Left ventricle myocardium inferior (tissue), 1 donor: ENCODE measurements around the gene MKLN1. TPM values are rescaled to one million over a fixed set of nuclear protein-coding genes. Genes with fewer than 3 reads are reported as not detected.

Source experiments
- DNase-seq: peaks from one replicate; pipeline ENCODE4 v3.0.0-alpha.2; 2020
- H3K27ac ChIP-seq: fragments of 200-600 bp; replicated peaks from 2 replicates; pipeline ENCODE4 v1.8.0; 2021
- H3K27me3 ChIP-seq: fragments of 200-600 bp; 2 replicates; pipeline ENCODE4 v1.8.0; 2021; ENCODE audit warnings: low read depth
- H3K36me3 ChIP-seq: fragments of 200-600 bp; 2 replicates; pipeline ENCODE4 v1.8.0; 2021
- H3K4me1 ChIP-seq: fragments of 200-600 bp; 2 replicates; pipeline ENCODE4 v1.8.0; 2021
- H3K4me3 ChIP-seq: fragments of 200-600 bp; 2 replicates; pipeline ENCODE4 v1.8.0; 2021; ENCODE audit warnings: mild to moderate bottlenecking, moderate library complexity
- H3K9me3 ChIP-seq: fragments of 200-600 bp; replicated peaks from 2 replicates; pipeline ENCODE4 v1.8.0; 2021
- CTCF ChIP-seq: fragments of 200-600 bp; IDR thresholded peaks from 2 replicates; pipeline ENCODE4 v1.8.0; 2021; ENCODE audit warnings: antibody characterized with exemption, mild to moderate bottlenecking, borderline replicate concordance
- intact Hi-C: fragments of 100-400 bp; cut with micrococcal nuclease; formaldehyde crosslinking; loops from one replicate; pipeline ENCODE4 v1.11.0; 2022
- total RNA-seq: library from RNA; stranded (reverse); fragmentation: NEBNext Ultra II Directional; extraction: Animal tissue kit (Norgen Biotek cat#: 25700); gene quantifications from one replicate; pipeline ENCODE4 v1.2.1, GENCODE V29; 2021
- donor health status: DM: no; HTN: yes; CAD: no; lungs with severe emphysema.

MKLN1 gene
- total RNA-seq, 1 donor from 2014 or later = 42.2 TPM

- peaks cover 80% of the 10 kb centered on the region for H3K4me1 ChIP-seq
- intact Hi-C loops = no loop called here
- H3K4me3 ChIP-seq = no peak overlapping the region
Observed at GRCh38 chr7:131372554-131372953, 44.9 kb downstream of the MKLN1 start.

GRCh38 chr7:131374821-131375220 lies 47.1 kb downstream of the MKLN1 start:
- Histone ChIP-seq H3K27ac (no peak overlapping the region), H3K36me3 (no peaks in the 10 kb centered on the region), H3K9me3 (no peaks in the 10 kb centered on the region), H3K27me3 (no peaks in the 10 kb centered on the region), H3K4me1 (peaks cover 58% of the 10 kb centered on the region), H3K4me3 (no peak overlapping the region)
- DNase-seq = no peak
- no peak for TF ChIP-seq CTCF
- intact Hi-C loops = no loop called here

More at GRCh38 chr7:131372554-131372953, 44.9 kb downstream of the MKLN1 start:
- no peak for DNase-seq
- H3K36me3 ChIP-seq = no peaks in the 10 kb centered on the region
- TF ChIP-seq CTCF = no peak
- no peak overlapping the region for H3K27ac ChIP-seq
- H3K27me3 ChIP-seq = no peaks in the 10 kb centered on the region
- H3K9me3 ChIP-seq = no peaks in the 10 kb centered on the region

- no peak overlapping the region for H3K27ac ChIP-seq
- peaks cover 23% of the 10 kb centered on the region for H3K4me1 ChIP-seq
- intact Hi-C loops = no loop called here
- H3K27me3 ChIP-seq = no peaks in the 10 kb centered on the region
- no peak for TF ChIP-seq CTCF
- no peaks in the 10 kb centered on the region for H3K36me3 ChIP-seq
- H3K9me3 ChIP-seq = no peaks in the 10 kb centered on the region
- DNase-seq = no peak
- H3K4me3 ChIP-seq = no peak overlapping the region
Observed at GRCh38 chr7:131381069-131381838, 53.6 kb downstream of the MKLN1 start.

GRCh38 chr7:131383417-131384285 lies 56.0 kb downstream of the MKLN1 start:
- H3K36me3 ChIP-seq = no peaks in the 10 kb centered on the region
- DNase-seq = no peak
- intact Hi-C loops = no loop called here
- TF ChIP-seq CTCF = no peak
- no peak overlapping the region for H3K27ac ChIP-seq
- no peaks in the 10 kb centered on the region for H3K9me3 ChIP-seq
- H3K4me1 ChIP-seq = peaks cover 23% of the 10 kb centered on the region
- H3K4me3 ChIP-seq = no peak overlapping the region
- no peaks in the 10 kb centered on the region for H3K27me3 ChIP-seq

GRCh38 chr7:131384286-131384635 lies 56.6 kb downstream of the MKLN1 start:
- DNase-seq = no peak
- Histone ChIP-seq H3K4me3 (no peak overlapping the region), H3K27ac (no peak overlapping the region), H3K27me3 (no peaks in the 10 kb centered on the region), H3K36me3 (peaks cover 3% of the 10 kb centered on the region), H3K4me1 (peaks cover 23% of the 10 kb centered on the region), H3K9me3 (no peaks in the 10 kb centered on the region)
- no peak for TF ChIP-seq CTCF
- intact Hi-C loops = no loop called here
